NCI-H526 (cell line): ENCODE measurements around the gene CTSG.
"Not testable (repeated sequence)": the region's sequence is repeated elsewhere in the genome, so short reads cannot be mapped to it uniquely, and the experiment has no call there.

Experiments
- DNase-seq, 2 experiments: peaks; one replicate each; lab custom pipeline; 2025; lab: John Stamatoyannopoulos, UW

Gene CTSG

DNA sequence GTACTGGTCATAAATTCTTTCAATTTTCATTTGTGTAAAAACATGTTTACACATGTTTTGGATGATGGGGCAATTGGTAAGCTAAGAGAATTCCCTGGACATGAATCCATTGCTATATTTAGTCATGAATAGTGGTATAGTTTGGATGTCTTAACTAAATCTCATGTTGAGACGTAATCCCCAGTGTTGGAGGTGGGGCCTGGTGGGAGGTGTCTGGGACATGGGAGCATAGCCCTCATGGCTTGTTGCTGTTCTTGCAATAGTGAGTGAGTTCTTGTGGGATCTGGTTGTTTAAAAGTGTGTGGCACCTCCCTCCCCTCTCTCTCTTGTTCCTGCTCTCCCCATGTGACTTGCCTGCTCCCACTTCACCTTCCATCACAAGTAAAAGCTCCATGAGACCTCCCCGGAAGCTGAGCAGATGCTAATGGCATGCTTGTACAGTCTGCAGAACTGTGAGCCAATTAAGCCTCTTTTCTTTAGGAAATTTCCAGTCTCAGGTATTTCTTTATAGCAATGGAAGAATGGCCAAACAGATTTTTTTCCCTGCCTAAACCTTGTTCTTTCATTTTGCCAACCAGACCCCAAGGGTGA is 33.6 kb downstream of the CTSG start:
- no peak for DNase-seq

DNA sequence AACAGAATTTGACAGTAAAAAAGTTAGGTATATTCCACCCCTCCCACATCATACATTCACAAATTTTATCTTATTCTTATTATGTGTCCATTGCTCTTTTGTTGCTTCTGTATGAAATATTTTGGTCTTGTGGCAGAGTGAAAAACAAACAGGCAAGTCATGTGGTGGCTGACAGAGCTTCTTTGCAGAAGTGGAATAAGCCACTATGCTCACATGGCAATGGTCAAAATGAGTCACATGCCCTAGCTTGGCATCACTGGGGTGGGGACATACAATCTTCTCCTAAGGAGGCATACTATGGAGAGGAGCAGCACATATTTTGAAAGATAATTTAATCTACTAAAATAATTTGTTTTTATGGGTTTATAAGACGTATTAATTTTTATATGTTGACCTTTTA is 40.3 kb downstream of the CTSG start:
- no peak for DNase-seq

DNA sequence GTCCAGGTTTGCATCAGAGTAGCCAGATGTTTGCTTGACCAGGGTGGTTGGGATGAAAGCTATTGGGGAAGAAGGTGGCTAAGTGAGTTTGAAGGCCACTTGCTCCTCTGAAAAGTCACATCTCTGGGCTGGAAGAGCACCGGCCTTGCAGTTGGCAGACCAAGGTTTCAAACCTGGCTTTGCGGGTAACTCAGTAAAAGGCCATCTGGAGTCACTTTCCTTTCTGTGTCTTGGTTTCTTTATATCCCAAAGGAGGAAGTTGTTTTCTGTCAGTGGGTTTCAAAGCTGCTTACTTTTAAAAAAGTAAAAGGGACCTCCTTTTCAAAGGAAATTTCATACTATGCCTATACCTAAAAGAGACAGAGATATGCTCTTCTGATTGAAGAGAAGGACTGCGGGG is 41.8 kb downstream of the CTSG start:
- DNase-seq = no peak

DNA sequence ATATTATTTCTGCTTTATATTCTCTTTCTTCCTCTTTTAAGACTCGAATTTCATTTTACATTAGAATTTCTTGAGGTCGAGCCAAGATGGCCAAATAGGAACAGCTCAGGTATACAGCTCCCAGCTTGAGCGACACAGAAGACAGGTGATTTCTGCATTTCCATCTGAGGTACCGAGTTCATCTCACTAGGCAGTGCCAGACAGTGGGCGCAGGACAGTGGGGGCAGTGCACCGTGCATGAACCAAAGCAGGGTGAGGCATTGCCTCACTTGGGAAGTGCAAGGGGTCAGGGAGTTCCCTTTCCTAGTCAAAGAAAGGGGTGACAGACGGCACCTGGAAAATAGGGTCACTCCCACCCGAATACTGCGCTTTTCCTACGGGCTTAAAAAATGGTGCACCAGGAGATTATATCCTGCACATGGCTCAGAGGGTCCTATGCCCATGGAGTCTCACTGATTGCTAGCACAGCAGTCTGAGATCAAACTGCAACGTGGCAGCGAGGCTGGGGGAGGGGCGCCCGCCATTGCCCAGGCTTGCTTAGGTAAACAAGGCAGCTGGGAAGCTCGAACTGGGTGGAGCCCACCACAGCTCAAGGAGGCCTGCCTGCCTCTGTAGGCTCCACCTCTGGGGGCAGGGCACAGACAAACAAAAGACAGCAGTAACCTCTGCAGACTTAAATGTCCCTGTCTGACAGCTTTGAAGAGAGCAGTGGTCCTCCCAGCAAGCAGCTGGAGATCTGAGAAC is 50.0 kb downstream of the CTSG start:
- DNase-seq = not testable (repeated sequence)
